Measurements from ENCODE around the gene ZNF148. TPM values are rescaled to one million over a fixed set of nuclear protein-coding genes. Genes with fewer than 3 reads are reported as not detected.

The ZNF148 gene
- total RNA-seq, 1 experiment from 2014 or later = 24.8 TPM

DNA sequence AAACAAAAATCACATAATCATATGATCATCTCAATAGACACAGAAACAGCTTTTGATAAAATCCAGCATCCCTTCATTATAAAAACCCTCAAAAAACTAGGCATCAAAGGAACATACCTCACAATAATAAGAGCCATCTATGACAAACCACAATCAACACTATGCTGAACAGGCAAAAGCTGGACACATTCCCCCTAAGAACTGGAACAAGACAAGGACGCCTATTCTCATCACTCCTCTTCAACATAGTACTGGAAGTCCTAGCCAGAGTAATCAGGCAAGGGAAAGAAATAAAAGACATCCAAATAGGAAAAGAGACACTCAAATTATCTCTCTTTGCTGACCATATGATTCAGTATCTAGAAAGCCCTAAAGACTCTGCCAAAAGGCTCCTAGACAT, 107.7 kb downstream of the ZNF148 start:
- Histone ChIP-seq H2BK5ac (ENCODE audit: insufficient read length, low read length) (no peak overlapping the region), H3T11ph (ENCODE audit: low read length) (no peak overlapping the region), H3K23ac (ENCODE audit: insufficient read length, low read depth, low read length) (no peak overlapping the region), H3K4me1 (ENCODE audit: insufficient read depth, low read length) (no peaks in the 10 kb centered on the region), H3K27ac (ENCODE audit: insufficient read length, low read depth, low read length) (no peak overlapping the region), H3K79me1 (ENCODE audit: insufficient read depth, low read depth, low read length, poor library complexity, severe bottlenecking) (no peaks in the 10 kb centered on the region), H4K8ac (replicated peaks; ENCODE audit: insufficient read length, low read depth, low read length) (no peak overlapping the region), H2BK20ac (ENCODE audit: low read depth, low read length, poor library complexity, severe bottlenecking) (no peak overlapping the region), H3K56ac (ENCODE audit: insufficient read length, low read depth, low read length) (no peak overlapping the region), H3K14ac (ENCODE audit: insufficient read depth, low read length) (no peak overlapping the region), H3K18ac (ENCODE audit: insufficient read length, low read depth, low read length) (no peak overlapping the region), H2BK15ac (ENCODE audit: low read depth, low read length) (no peak overlapping the region), H2BK120ac (ENCODE audit: low read depth, low read length, poor library complexity, severe bottlenecking) (no peak overlapping the region), H4K5ac (ENCODE audit: insufficient read length, low read depth, low read length) (no peak overlapping the region), H4K20me1 (ENCODE audit: control insufficient read depth, insufficient read depth, insufficient read length) (no peaks in the 10 kb centered on the region), H3K9ac (ENCODE audit: extremely low read depth, insufficient read length, low read length) (no peak overlapping the region), H2BK12ac (ENCODE audit: insufficient read length, low read depth, low read length) (no peak overlapping the region), H3K9me3 (ENCODE audit: control insufficient read depth, low read depth, low read length) (no peaks in the 10 kb centered on the region), H3K4me2 (ENCODE audit: insufficient read depth, insufficient read length, low read length) (no peak overlapping the region), H3K23me2 (ENCODE audit: insufficient read length, low read depth, low read length, poor library complexity, severe bottlenecking) (no peaks in the 10 kb centered on the region), H2AFZ (ENCODE audit: low read length) (no peak overlapping the region), H3K27me3 (ENCODE audit: insufficient read depth, low read length) (no peaks in the 10 kb centered on the region), H4K91ac (ENCODE audit: insufficient read length, low read depth, low read length) (no peak overlapping the region), H2AK5ac (ENCODE audit: insufficient read length, low read length) (no peak overlapping the region), H3K79me2 (ENCODE audit: insufficient read depth, low read length) (no peaks in the 10 kb centered on the region), H3K4ac (ENCODE audit: low read depth, low read length) (no peak overlapping the region)
- Mint-ChIP-seq H3K9me3 (peaks cover 3 to 4% of the 10 kb centered on the region in 2 experiments; a peak in 2 of 5 replicates), H3K4me1 (peaks cover 11% of the 10 kb centered on the region in 2 experiments), H3K36me3 (ENCODE audit: insufficient read depth in 1 of 3, low read depth in 3 of 3) (peaks cover 4 to 10% (median 9%) of the 10 kb centered on the region in 3 experiments; a peak in 5 of 7 replicates), H3K4me3 (no peak overlapping the region), H3K27ac (no peak overlapping the region), H3K27me3 (ENCODE audit: low read depth) (no peaks in the 10 kb centered on the region)
- TF ChIP-seq, protein P1, sequence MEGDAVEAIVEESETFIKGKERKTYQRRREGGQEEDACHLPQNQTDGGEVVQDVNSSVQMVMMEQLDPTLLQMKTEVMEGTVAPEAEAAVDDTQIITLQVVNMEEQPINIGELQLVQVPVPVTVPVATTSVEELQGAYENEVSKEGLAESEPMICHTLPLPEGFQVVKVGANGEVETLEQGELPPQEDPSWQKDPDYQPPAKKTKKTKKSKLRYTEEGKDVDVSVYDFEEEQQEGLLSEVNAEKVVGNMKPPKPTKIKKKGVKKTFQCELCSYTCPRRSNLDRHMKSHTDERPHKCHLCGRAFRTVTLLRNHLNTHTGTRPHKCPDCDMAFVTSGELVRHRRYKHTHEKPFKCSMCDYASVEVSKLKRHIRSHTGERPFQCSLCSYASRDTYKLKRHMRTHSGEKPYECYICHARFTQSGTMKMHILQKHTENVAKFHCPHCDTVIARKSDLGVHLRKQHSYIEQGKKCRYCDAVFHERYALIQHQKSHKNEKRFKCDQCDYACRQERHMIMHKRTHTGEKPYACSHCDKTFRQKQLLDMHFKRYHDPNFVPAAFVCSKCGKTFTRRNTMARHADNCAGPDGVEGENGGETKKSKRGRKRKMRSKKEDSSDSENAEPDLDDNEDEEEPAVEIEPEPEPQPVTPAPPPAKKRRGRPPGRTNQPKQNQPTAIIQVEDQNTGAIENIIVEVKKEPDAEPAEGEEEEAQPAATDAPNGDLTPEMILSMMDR (conservative IDR thresholded peaks at IDR 0.05) = no peak
- no peak for DNase-seq
- WGBS (ENCODE audit: extremely low coverage, insufficient read length, low lambda C conversion rate) = no CpG with 5 or more reads among the region's 1 CpG

Measured in H9 (cell line).